K562 (cell line): ENCODE results near the gene OR7C1. TPM values are rescaled to one million over a fixed set of nuclear protein-coding genes. Genes with fewer than 3 reads are reported as not detected.

ENCODE experiments used
- ATAC-seq: fragments of 200-7000 bp; cut with Tn5 transposase; 3 replicates; pipeline ENCODE4 v1.9.1; 2020; ENCODE audit warnings: moderate library complexity
- BruUV-seq: library from RNA; stranded (reverse); fragments of 400-500 nt; replicated peaks from 2 replicates; lab custom pipeline; 2021; lab: Mats Ljungman, UMichigan
- CTCF ChIA-PET: fragments of 300-600 bp; formaldehyde crosslinking; extraction: SDS; loops from one replicate; lab custom pipeline; 2021; ENCODE audit warnings: low intra/inter-chr PET ratio; lab: Yijun Ruan, JAX
- POLR2A ChIA-PET: fragments of 300-600, 350-650 bp; sonication (Branson Sonifier 250); formaldehyde crosslinking; extraction: SDS; loops from one replicate; lab custom pipeline; 2021; ENCODE audit warnings: antibody characterized with exemption, inconsistent platforms; lab: Yijun Ruan, JAX
- DNase-seq, 4 experiments: peaks; one replicate each; pipeline versions ENCODE4 v3.0.0 to v3.0.0-alpha.2; 2011 to 2018; ENCODE audit warnings: low spot score in 3 of 4, mixed read lengths in 3 of 4; ENCODE audit errors: extremely low read depth in 1 of 4
- FAIRE-seq: peaks from 2 replicates; lab custom pipeline; 2011; peaks lifted over from hg19 to GRCh38; lab: Jason Lieb, UNC
- H2AFZ ChIP-seq: 2 replicates; pipeline ENCODE4 v1.6.0; 2011; ENCODE audit warnings: low read depth, low read length, control low read depth, inconsistent platforms
- H3K27ac ChIP-seq: fragments of 200-600 bp; 3 replicates; pipeline ENCODE4 v1.8.0; 2011; ENCODE audit warnings: low read depth, mild to moderate bottlenecking, control low read depth, inconsistent platforms, low read length, moderate library complexity, mixed read lengths; ENCODE audit errors: extremely low read depth
- H3K27me3 ChIP-seq, 2 experiments: fragments of 300-600 bp in 1 of 2; 2 replicates in 1 of 2; 3 replicates in 1 of 2; pipeline versions ENCODE4 v1.6.0 to v1.8.0; 2011; ENCODE audit warnings: inconsistent platforms in 2 of 2, low read length in 2 of 2, mild to moderate bottlenecking in 1 of 2, mixed read lengths in 1 of 2, moderate library complexity in 1 of 2; ENCODE audit not compliant: control insufficient read depth in 2 of 2, insufficient read depth in 2 of 2
- H3K36me3 ChIP-seq: fragments of 300-600 bp; 3 replicates; pipeline ENCODE4 v1.8.0; 2011; ENCODE audit warnings: mild to moderate bottlenecking, low read length, inconsistent platforms; ENCODE audit not compliant: control insufficient read depth, insufficient read depth
- H3K4me1 ChIP-seq, 2 experiments: fragments of 200-600 bp in 1 of 2; replicated peaks in 1 of 2; 2 replicates in 1 of 2; 3 replicates in 1 of 2; pipeline versions ENCODE4 v1.5.1 to v1.8.0; 2011; ENCODE audit warnings: inconsistent platforms in 2 of 2, low read length in 2 of 2, mild to moderate bottlenecking in 1 of 2, mixed read lengths in 1 of 2, moderate library complexity in 1 of 2; ENCODE audit not compliant: control insufficient read depth in 2 of 2, insufficient read depth in 2 of 2
- H3K4me2 ChIP-seq: 2 replicates; pipeline ENCODE4 v1.6.1; 2011; ENCODE audit warnings: low read length, control low read depth, inconsistent platforms, mixed read lengths; ENCODE audit not compliant: insufficient read depth
- H3K4me3 ChIP-seq: fragments of 200-600 bp; sonication (generic), shearing (Covaris generic); 2 replicates; pipeline ENCODE4 v1.5.1; 2016; ENCODE audit warnings: control low read depth, inconsistent platforms
- H3K79me2 ChIP-seq: fragments of 200-600 bp; 3 replicates; pipeline ENCODE4 v1.8.0; 2011; ENCODE audit warnings: low read length, inconsistent platforms; ENCODE audit not compliant: control insufficient read depth, insufficient read depth
- H3K9ac ChIP-seq, 2 experiments: 2 replicates each; pipeline versions ENCODE4 v1.6.0 to v1.6.1; 2011; ENCODE audit warnings: low read depth in 2 of 2, low read length in 2 of 2, control low read depth in 1 of 2, inconsistent platforms in 1 of 2, mild to moderate bottlenecking in 1 of 2, mixed read lengths in 1 of 2; ENCODE audit not compliant: insufficient read depth in 1 of 2
- H3K9me1 ChIP-seq: one replicate; pipeline ENCODE4 v1.6.0; 2011; ENCODE audit warnings: inconsistent platforms, mild to moderate bottlenecking, low read length, moderate library complexity; ENCODE audit not compliant: control insufficient read depth, insufficient read depth
- H3K9me3 ChIP-seq: replicated peaks from 2 replicates; pipeline ENCODE4 v1.5.1; 2011; ENCODE audit warnings: low read depth, low read length, inconsistent platforms; ENCODE audit not compliant: control insufficient read depth, insufficient read depth
- H4K20me1 ChIP-seq: replicated peaks from 2 replicates; pipeline ENCODE4 v1.6.1; 2011; ENCODE audit warnings: low read length, inconsistent platforms, mixed read lengths; ENCODE audit not compliant: control insufficient read depth, insufficient read depth
- AFF1 ChIP-seq, 2 experiments: fragments of 450-650 bp; IDR thresholded peaks; 2 replicates each; pipeline ENCODE4 v1.6.1; 2018; ENCODE audit warnings: mild to moderate bottlenecking in 2 of 2, low read depth in 1 of 2; ENCODE audit not compliant: partially characterized antibody in 2 of 2
- DNMT1 ChIP-seq: fragments of 450-650 bp; IDR thresholded peaks from 2 replicates; pipeline ENCODE4 v1.6.1; 2016; ENCODE audit warnings: antibody characterized with exemption, mild to moderate bottlenecking
- E2F3 ChIP-seq: fragments of 250-450 bp; sonication (Bioruptor Pico); IDR thresholded peaks from 2 replicates; pipeline ENCODE4 v1.4.0; 2020; ENCODE audit warnings: mild to moderate bottlenecking
- GABPA ChIP-seq: fragments of 200-800 bp; sonication (Bioruptor generic); conservative IDR thresholded peaks from 2 replicates; pipeline ENCODE4 v1.6.1; 2016; ENCODE audit warnings: low read depth, missing genetic modification characterization, missing compliant biosample characterization
- HEY1 ChIP-seq: fragments of 250-450 bp; sonication (Bioruptor Pico); IDR thresholded peaks from 2 replicates; pipeline ENCODE4 v1.5.0; 2020; ENCODE audit warnings: mild to moderate bottlenecking, moderate library complexity, borderline replicate concordance
- HOXB6 ChIP-seq: fragments of 250-450 bp; sonication (Bioruptor Pico); IDR thresholded peaks from 2 replicates; pipeline ENCODE4 v1.5.1; 2022; ENCODE audit warnings: mild to moderate bottlenecking, borderline replicate concordance
- MTA1 ChIP-seq: fragments of 450-650 bp; IDR thresholded peaks from 2 replicates; pipeline ENCODE4 v1.6.1; 2017; ENCODE audit warnings: borderline replicate concordance
- RBFOX2 ChIP-seq: fragments of 200-400 bp; formaldehyde crosslinking; IDR thresholded peaks from 2 replicates; pipeline ENCODE4 v1.6.1; 2017; ENCODE audit warnings: low read depth, mild to moderate bottlenecking, low read length, moderate library complexity
- SPI1 ChIP-seq: IDR thresholded peaks from 2 replicates; pipeline ENCODE4 v1.6.1; 2011; ENCODE audit warnings: low read depth, low read length, control low read depth, borderline replicate concordance
- ZBED1 ChIP-seq: IDR thresholded peaks from 2 replicates; pipeline ENCODE4 v1.6.1; 2014
- ZBTB49 ChIP-seq: sonication (generic); formaldehyde crosslinking; IDR thresholded peaks from 2 replicates; pipeline ENCODE4 v1.8.0; 2022; ENCODE audit warnings: missing genetic modification reagents, mild to moderate bottlenecking, borderline replicate concordance
- ZNF518B ChIP-seq: fragments of 250-450 bp; sonication (Bioruptor Pico); IDR thresholded peaks from 2 replicates; pipeline ENCODE4 v1.5.0; 2021; ENCODE audit warnings: mild to moderate bottlenecking, moderate library complexity
- ZNF583 ChIP-seq: fragments of 250-450 bp; sonication (Bioruptor Pico); IDR thresholded peaks from 2 replicates; pipeline ENCODE4 v1.4.0; 2020
- WGBS: fragments of 100-300 bp; shearing (Covaris generic); methylation state at CpG from one replicate; pipeline ENCODE4 v1.1.6; 2016; ENCODE audit warnings: low coverage, mixed read lengths; ENCODE audit not compliant: insufficient coverage; ENCODE audit errors: missing lambda C conversion rate; 5-methylcytosine and 5-hydroxymethylcytosine counted together
- in situ Hi-C: fragments of 300-500 bp; cut with MboI; formaldehyde crosslinking; loops from 4 replicates; pipeline ENCODE4 v1.15.0; 2018; ENCODE audit warnings: inconsistent platforms, mixed read lengths
- intact Hi-C: fragments of 100-400 bp; cut with micrococcal nuclease; formaldehyde crosslinking; loops from 2 replicates; pipeline ENCODE4 v1.14.2; 2022
- polyA plus RNA-seq, 8 experiments: library from polyadenylated mRNA; depleted of rRNA in 4 of 8; stranded (reverse) in 5 of 8; unstranded in 3 of 8; fragments of >200 nt; fragmentation: Nextera tagmentation in 2 of 8; fragmentation: Illumina TruSeq in 1 of 8; extraction: Ambion mirVana in 2 of 8; extraction: Trizol in 1 of 8; gene quantifications; 2 replicates each; pipeline versions ENCODE4 v1.2.1 to v1.2.3, GENCODE V29; 2011 to 2014; ENCODE audit warnings: inconsistent platforms in 1 of 8, missing spikeins in 1 of 8
- total RNA-seq, 7 experiments: library from RNA; depleted of rRNA in 6 of 7; stranded (reverse); fragments of >200 nt in 6 of 7; fragmentation: Illumina TruSeq in 2 of 7; extraction: Trizol in 2 of 7; gene quantifications; 2 replicates each; pipeline versions ENCODE4 v1.2.1 to v1.2.3, GENCODE V29; 2011 to 2021; ENCODE audit warnings: low replicate concordance in 1 of 7

OR7C1 gene
- total and polyA plus RNA-seq, 9 of the 15 experiments (the other 6 are each of a cell fraction or from before 2014, with no cell fraction given) = 0.01 to 0.18 (median 0.10) TPM; not detected in 1

GRCh38 chr19:14779151-14779550 lies 55.8 kb downstream of the OR7C1 start:
- intact Hi-C loops (no loop called here), in situ Hi-C loops (no loop called here)
- H3K4me3 ChIP-seq = no peak overlapping the region
- peak overlapping the region; percentile 56; the same call in 1 of the 2 replicates for H2AFZ ChIP-seq
- no peaks in the 10 kb centered on the region for H4K20me1 ChIP-seq
- WGBS = 39% methylated on average over 5 of the region's 5 CpGs
- H3K4me1 ChIP-seq = peaks cover 13 to 30% of the 10 kb centered on the region in 2 experiments; a peak in 4 of 5 replicates
- ATAC-seq (no peak), FAIRE-seq (no peak), DNase-seq (no peak)
- H3K27me3 ChIP-seq = no peaks in the 10 kb centered on the region
- no peaks in the 10 kb centered on the region for H3K9me3 ChIP-seq
- H3K9ac ChIP-seq = peak overlapping the region in 1 of 2 experiments; percentile 78; a peak in 1 of 4 replicates
- peaks cover 22% of the 10 kb centered on the region for H3K79me2 ChIP-seq
- H3K27ac ChIP-seq = no peak overlapping the region
- ChIA-PET POLR2A (interaction anchor here (0.5 kb wide), 1 partner anchor 303 kb away, joined by 3 read pairs; the partner anchor contains the start of gene OR1I1), CTCF (no interaction called here)
- peaks cover 2% of the 10 kb centered on the region; the same call in 1 of the 3 replicates for H3K36me3 ChIP-seq
- H3K4me2 ChIP-seq = no peak overlapping the region
- no peak for TF ChIP-seq ZBED1
- no peak for TF ChIP-seq MTA1
- no peak for TF ChIP-seq HEY1
- TF ChIP-seq SPI1 = no peak
- no peak for TF ChIP-seq ZNF518B
- no peak for TF ChIP-seq ZBTB49 (CRISPR knock-in tag)
- TF ChIP-seq GABPA (tag) = no peak
- no peak for TF ChIP-seq E2F3 (CRISPR knock-in tag)
- no peak for TF ChIP-seq HOXB6 (CRISPR knock-in tag)
- TF ChIP-seq ZNF583 (CRISPR knock-in tag) = no peak
- TF ChIP-seq AFF1 (IDR thresholded peaks at IDR 0.05; ENCODE audit: low read depth in 1 of 2, partially characterized antibody in 2 of 2) = no peak
- no peak for TF ChIP-seq RBFOX2
- TF ChIP-seq DNMT1 = no peak
- no peaks in the 10 kb centered on the region for H3K9me1 ChIP-seq
- no TSS peak for BruUV-seq
